ENCODE results near the gene SMNDC1.

Gene SMNDC1

GRCh38 chr10:110326351-110327032 is 21.8 kb upstream of the SMNDC1 start:
- DNase-seq = no peak

GRCh38 chr10:110324805-110325280 is 20.1 kb upstream of the SMNDC1 start:
- no peak for DNase-seq

- no peak for DNase-seq
Measured at GRCh38 chr10:110324201-110324804, 19.6 kb upstream of the SMNDC1 start.

- no peak for DNase-seq
Measured at GRCh38 chr10:110323503-110323902, 18.8 kb upstream of the SMNDC1 start.

GRCh38 chr10:110321869-110322620 is 17.3 kb upstream of the SMNDC1 start:
- DNase-seq = no peak

GRCh38 chr10:110317866-110318850 is 13.4 kb upstream of the SMNDC1 start:
- DNase-seq = no peak

- no peak for DNase-seq
Measured at GRCh38 chr10:110313674-110314073, 9.0 kb upstream of the SMNDC1 start.

GRCh38 chr10:110312206-110312605 is 7.5 kb upstream of the SMNDC1 start:
- DNase-seq = no peak

- peak; percentile 32 for DNase-seq
Measured at GRCh38 chr10:110311357-110311949, 6.7 kb upstream of the SMNDC1 start.

- no peak for DNase-seq
Measured at GRCh38 chr10:110310741-110311140, 6.0 kb upstream of the SMNDC1 start.

GRCh38 chr10:110307805-110308204 is 3.1 kb upstream of the SMNDC1 start:
- no peak for DNase-seq

GRCh38 chr10:110306452-110306768 is 1.7 kb upstream of the SMNDC1 start:
- DNase-seq = no peak

GRCh38 chr10:110305767-110306451 is 1.2 kb upstream of the SMNDC1 start:
- DNase-seq = peak; percentile 20

- DNase-seq = no peak
Measured at GRCh38 chr10:110304394-110304779, 333 bp downstream of the SMNDC1 start.

GRCh38 chr10:110303681-110304080 is 1.0 kb downstream of the SMNDC1 start:
- no peak for DNase-seq

- no peak for DNase-seq
Measured at GRCh38 chr10:110300486-110300986, 4.2 kb downstream of the SMNDC1 start.

- DNase-seq = no peak
Measured at GRCh38 chr10:110296966-110297365, 7.8 kb downstream of the SMNDC1 start.

- DNase-seq = no peak
Measured at GRCh38 chr10:110286841-110287240, 17.9 kb downstream of the SMNDC1 start.

- no peak for DNase-seq
Measured at GRCh38 chr10:110285501-110285900, 19.2 kb downstream of the SMNDC1 start.

GRCh38 chr10:110284262-110284661 is 20.5 kb downstream of the SMNDC1 start:
- DNase-seq = no peak

GRCh38 chr10:110279407-110279986 is 25.2 kb downstream of the SMNDC1 start:
- DNase-seq = peak; percentile 3
